GM12878 (cell line): ENCODE data around the gene SNRK. TPM values are rescaled to one million over a fixed set of nuclear protein-coding genes. Genes with fewer than 3 reads are reported as not detected.

ENCODE experiments used
- ATAC-seq: fragments of 200-7000 bp; cut with Tn5 transposase; 3 replicates; pipeline ENCODE4 v1.9.1; 2020; ENCODE audit warnings: mild to moderate bottlenecking, moderate library complexity
- BruUV-seq: library from RNA; stranded (reverse); fragments of 400-500 nt; replicated peaks from 2 replicates; lab custom pipeline; 2021; lab: Mats Ljungman, UMichigan
- CTCF ChIA-PET: fragments of 300-600 bp; sonication (Branson Sonifier 250); formaldehyde crosslinking; extraction: SDS; loops from one replicate; lab custom pipeline; 2021; ENCODE audit warnings: inconsistent platforms; lab: Yijun Ruan, JAX
- POLR2A ChIA-PET: fragments of 350-600 bp; formaldehyde crosslinking; extraction: SDS; loops from one replicate; lab custom pipeline; 2021; ENCODE audit warnings: inconsistent platforms; lab: Charles Lee
- RAD21 ChIA-PET: fragments of 300-600 bp; sonication (Branson Sonifier 250); formaldehyde crosslinking; loops from one replicate; lab custom pipeline; 2023; ENCODE audit warnings: antibody characterized with exemption; ENCODE audit not compliant: unreplicated experiment; lab: Charles Lee
- SMC1A ChIA-PET: fragments of 300-600 bp; sonication (Branson Sonifier 250); formaldehyde crosslinking; loops from one replicate; lab custom pipeline; 2023; ENCODE audit not compliant: unreplicated experiment, uncharacterized antibody; lab: Charles Lee
- DNase-seq: peaks from one replicate; pipeline ENCODE4 v3.0.0-alpha.2; 2011; ENCODE audit warnings: low read depth, low spot score
- FAIRE-seq: peaks from 3 replicates; lab custom pipeline; 2011; peaks lifted over from hg19 to GRCh38; lab: Jason Lieb, UNC
- H2AFZ ChIP-seq: 2 replicates; pipeline ENCODE4 v1.6.0; 2011; ENCODE audit warnings: low read depth, low read length, control low read depth; ENCODE audit not compliant: control insufficient read depth
- H3K27ac ChIP-seq: 2 replicates; pipeline ENCODE4 v1.5.1; 2011; ENCODE audit warnings: control low read depth; ENCODE audit not compliant: control insufficient read depth, insufficient read depth
- H3K27me3 ChIP-seq, 2 experiments: replicated peaks in 1 of 2; 2 replicates each; pipeline versions ENCODE4 v1.6.0 to v1.6.1; 2011; ENCODE audit warnings: low read length in 1 of 2; ENCODE audit not compliant: control insufficient read depth in 2 of 2, insufficient read depth in 2 of 2
- H3K36me3 ChIP-seq, 2 experiments: 2 replicates each; pipeline ENCODE4 v1.5.1; 2011; ENCODE audit warnings: low read length in 1 of 2; ENCODE audit not compliant: control insufficient read depth in 2 of 2, insufficient read depth in 2 of 2
- H3K4me1 ChIP-seq: 2 replicates; pipeline ENCODE4 v1.6.1; 2011; ENCODE audit warnings: mild to moderate bottlenecking, low read length, moderate library complexity, mixed read lengths; ENCODE audit not compliant: control insufficient read depth, insufficient read depth
- H3K4me2 ChIP-seq: 2 replicates; pipeline ENCODE4 v1.6.0; 2011; ENCODE audit warnings: control low read depth; ENCODE audit not compliant: control insufficient read depth, insufficient read depth
- H3K4me3 ChIP-seq: fragments of 200-600 bp; sonication (generic); 2 replicates; pipeline ENCODE4 v1.5.1; 2016
- H3K79me2 ChIP-seq: 2 replicates; pipeline ENCODE4 v1.6.0; 2011; ENCODE audit warnings: low read length; ENCODE audit not compliant: control insufficient read depth, insufficient read depth
- H3K9ac ChIP-seq: 2 replicates; pipeline ENCODE4 v1.8.0; 2011; ENCODE audit warnings: low read length, control low read depth, mixed read lengths; ENCODE audit not compliant: control insufficient read depth, insufficient read depth
- H3K9me3 ChIP-seq: replicated peaks from 3 replicates; pipeline ENCODE4 v1.5.1; 2011; ENCODE audit warnings: mild to moderate bottlenecking, low read length; ENCODE audit not compliant: control insufficient read depth, insufficient read depth
- H4K20me1 ChIP-seq: 2 replicates; pipeline ENCODE4 v1.6.0; 2011; ENCODE audit not compliant: control insufficient read depth, insufficient read depth
- BMI1 ChIP-seq: fragments of 450-650 bp; IDR thresholded peaks from 2 replicates; pipeline ENCODE4 v1.6.1; 2016; ENCODE audit warnings: mild to moderate bottlenecking, moderate library complexity, borderline replicate concordance
- GATAD2B ChIP-seq: fragments of 450-650 bp; conservative IDR thresholded peaks from 2 replicates; pipeline ENCODE4 v1.6.1; 2017; ENCODE audit warnings: low read depth, mild to moderate bottlenecking, moderate library complexity
- HDGF ChIP-seq: fragments of 450-650 bp; IDR thresholded peaks from 2 replicates; pipeline ENCODE4 v1.6.1; 2016; ENCODE audit warnings: antibody characterized with exemption
- NFYA ChIP-seq: IDR thresholded peaks from 2 replicates; pipeline ENCODE4 v1.6.1; 2011; ENCODE audit warnings: low read depth, mild to moderate bottlenecking, low read length, improper control_type of control experiment, borderline replicate concordance
- RAD51 ChIP-seq: fragments of 450-650 bp; IDR thresholded peaks from 2 replicates; pipeline ENCODE4 v1.6.1; 2016; ENCODE audit warnings: moderate library complexity, mild to moderate bottlenecking, inconsistent platforms
- RELA ChIP-seq: fragments of 450-650 bp; IDR thresholded peaks from 2 replicates; pipeline ENCODE4 v1.8.0; 2014; ENCODE audit warnings: borderline replicate concordance; ENCODE audit not compliant: partially characterized antibody
- TCF3 ChIP-seq: IDR thresholded peaks from 2 replicates; pipeline ENCODE4 v1.6.1; 2012; ENCODE audit warnings: low read depth, mild to moderate bottlenecking, low read length, borderline replicate concordance; ENCODE audit not compliant: insufficient read depth
- WGBS: methylation state at CpG from one replicate; pipeline ENCODE4 v1.1.6; 2016; ENCODE audit warnings: low lambda C conversion rate; ENCODE audit not compliant: insufficient replicate concordance, insufficient coverage; ENCODE audit errors: missing lambda C conversion rate; 5-methylcytosine and 5-hydroxymethylcytosine counted together
- in situ Hi-C: fragments of 300-500 bp; cut with MboI; formaldehyde crosslinking; loops from 9 replicates; pipeline ENCODE4 v1.14.3; 2018; ENCODE audit warnings: mixed read lengths
- intact Hi-C: fragments of 100-400 bp; cut with micrococcal nuclease; formaldehyde crosslinking; loops from one replicate; pipeline ENCODE4 v1.14.2; 2022; ENCODE audit not compliant: unreplicated experiment
- polyA plus RNA-seq, 11 experiments: library from polyadenylated mRNA; depleted of rRNA in 4 of 11; unstranded in 6 of 11; stranded (reverse) in 5 of 11; fragments of >200 nt; fragmentation: Nextera tagmentation in 4 of 11; fragmentation: Illumina TruSeq in 1 of 11; extraction: Ambion mirVana in 4 of 11; extraction: Trizol in 1 of 11; gene quantifications; 1 replicate in 1 of 11; 2 replicates in 10 of 11; pipeline versions ENCODE4 v1.2.1 to v1.2.3, GENCODE V29; 2011 to 2016; ENCODE audit warnings: inconsistent platforms in 2 of 11, missing spikeins in 2 of 11, low read depth in 1 of 11
- total RNA-seq, 4 experiments: library from RNA; depleted of rRNA in 3 of 4; stranded (reverse); fragments of >200 nt in 3 of 4; fragmentation: Illumina TruSeq in 1 of 4; extraction: Trizol in 1 of 4; gene quantifications; 2 replicates each; pipeline versions ENCODE4 v1.2.1 to v1.2.3, GENCODE V29; 2013 to 2021
- TF ChIP-seq, protein P1 (sequence below): fragments of 450-650 bp; IDR thresholded peaks from 2 replicates; pipeline ENCODE4 v1.6.1; 2017; ENCODE audit warnings: borderline replicate concordance
- TF ChIP-seq, protein P2 (sequence below): fragments of 450-650 bp; IDR thresholded peaks from 2 replicates; pipeline ENCODE4 v1.6.1; 2017; ENCODE audit warnings: mild to moderate bottlenecking, moderate library complexity
- TF ChIP-seq, protein P3 (sequence below): IDR thresholded peaks from 2 replicates; pipeline ENCODE4 v1.6.1; 2011; ENCODE audit warnings: mild to moderate bottlenecking, low read depth, low read length, moderate library complexity; ENCODE audit not compliant: insufficient replicate concordance
- TF ChIP-seq, protein P4 (sequence below): fragments of 450-650 bp; IDR thresholded peaks from 2 replicates; pipeline ENCODE4 v1.6.1; 2017; ENCODE audit warnings: antibody characterized with exemption, mild to moderate bottlenecking, moderate library complexity

Gene SNRK
- total and polyA plus RNA-seq, 10 of the 15 experiments (the other 5 are each of a cell fraction or from before 2014, with no cell fraction given), result 1.6 to 12.1 (median 7.6) TPM

DNA sequence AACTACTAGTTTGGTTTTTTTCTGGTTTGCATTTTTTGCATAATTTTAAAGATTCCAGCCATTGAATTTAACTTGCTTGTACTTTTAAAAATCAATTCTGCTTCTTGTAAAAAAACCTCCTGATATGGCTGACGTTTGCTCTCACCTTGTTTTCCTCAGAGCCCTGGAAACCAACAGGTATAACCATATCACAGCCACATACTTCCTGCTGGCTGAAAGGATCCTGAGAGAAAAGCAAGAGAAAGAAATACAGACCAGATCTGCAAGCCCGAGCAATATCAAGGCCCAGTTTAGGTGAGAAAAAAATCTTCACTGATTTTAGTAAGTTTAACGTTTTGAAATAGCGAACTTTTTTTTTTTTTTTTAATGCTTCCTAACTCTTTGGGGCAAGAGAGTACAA is 56.8 kb downstream of the SNRK start:
- ChIA-PET CTCF (no interaction called here), RAD21 (no interaction called here), POLR2A (no interaction called here), SMC1A (no interaction called here)
- no TSS peak for BruUV-seq
- Histone ChIP-seq H3K9ac (no peak overlapping the region), H4K20me1 (no peaks in the 10 kb centered on the region), H3K4me3 (no peak overlapping the region), H2AFZ (no peak overlapping the region), H3K4me2 (no peak overlapping the region), H3K4me1 (no peaks in the 10 kb centered on the region), H3K79me2 (no peaks in the 10 kb centered on the region), H3K27ac (no peak overlapping the region), H3K9me3 (peaks cover 10% of the 10 kb centered on the region), H3K27me3 (no peaks in the 10 kb centered on the region), H3K36me3 (peaks cover 9 to 10% of the 10 kb centered on the region in 2 experiments)
- 77% methylated on average over 4 of the region's 4 CpGs for WGBS
- ATAC-seq (no peak), FAIRE-seq (no peak), DNase-seq (no peak)
- intact Hi-C loops (no loop called here), in situ Hi-C loops (no loop called here)
- TF ChIP-seq, protein P1, sequence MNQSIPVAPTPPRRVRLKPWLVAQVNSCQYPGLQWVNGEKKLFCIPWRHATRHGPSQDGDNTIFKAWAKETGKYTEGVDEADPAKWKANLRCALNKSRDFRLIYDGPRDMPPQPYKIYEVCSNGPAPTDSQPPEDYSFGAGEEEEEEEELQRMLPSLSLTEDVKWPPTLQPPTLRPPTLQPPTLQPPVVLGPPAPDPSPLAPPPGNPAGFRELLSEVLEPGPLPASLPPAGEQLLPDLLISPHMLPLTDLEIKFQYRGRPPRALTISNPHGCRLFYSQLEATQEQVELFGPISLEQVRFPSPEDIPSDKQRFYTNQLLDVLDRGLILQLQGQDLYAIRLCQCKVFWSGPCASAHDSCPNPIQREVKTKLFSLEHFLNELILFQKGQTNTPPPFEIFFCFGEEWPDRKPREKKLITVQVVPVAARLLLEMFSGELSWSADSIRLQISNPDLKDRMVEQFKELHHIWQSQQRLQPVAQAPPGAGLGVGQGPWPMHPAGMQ, result no peak
- TF ChIP-seq, protein P2, sequence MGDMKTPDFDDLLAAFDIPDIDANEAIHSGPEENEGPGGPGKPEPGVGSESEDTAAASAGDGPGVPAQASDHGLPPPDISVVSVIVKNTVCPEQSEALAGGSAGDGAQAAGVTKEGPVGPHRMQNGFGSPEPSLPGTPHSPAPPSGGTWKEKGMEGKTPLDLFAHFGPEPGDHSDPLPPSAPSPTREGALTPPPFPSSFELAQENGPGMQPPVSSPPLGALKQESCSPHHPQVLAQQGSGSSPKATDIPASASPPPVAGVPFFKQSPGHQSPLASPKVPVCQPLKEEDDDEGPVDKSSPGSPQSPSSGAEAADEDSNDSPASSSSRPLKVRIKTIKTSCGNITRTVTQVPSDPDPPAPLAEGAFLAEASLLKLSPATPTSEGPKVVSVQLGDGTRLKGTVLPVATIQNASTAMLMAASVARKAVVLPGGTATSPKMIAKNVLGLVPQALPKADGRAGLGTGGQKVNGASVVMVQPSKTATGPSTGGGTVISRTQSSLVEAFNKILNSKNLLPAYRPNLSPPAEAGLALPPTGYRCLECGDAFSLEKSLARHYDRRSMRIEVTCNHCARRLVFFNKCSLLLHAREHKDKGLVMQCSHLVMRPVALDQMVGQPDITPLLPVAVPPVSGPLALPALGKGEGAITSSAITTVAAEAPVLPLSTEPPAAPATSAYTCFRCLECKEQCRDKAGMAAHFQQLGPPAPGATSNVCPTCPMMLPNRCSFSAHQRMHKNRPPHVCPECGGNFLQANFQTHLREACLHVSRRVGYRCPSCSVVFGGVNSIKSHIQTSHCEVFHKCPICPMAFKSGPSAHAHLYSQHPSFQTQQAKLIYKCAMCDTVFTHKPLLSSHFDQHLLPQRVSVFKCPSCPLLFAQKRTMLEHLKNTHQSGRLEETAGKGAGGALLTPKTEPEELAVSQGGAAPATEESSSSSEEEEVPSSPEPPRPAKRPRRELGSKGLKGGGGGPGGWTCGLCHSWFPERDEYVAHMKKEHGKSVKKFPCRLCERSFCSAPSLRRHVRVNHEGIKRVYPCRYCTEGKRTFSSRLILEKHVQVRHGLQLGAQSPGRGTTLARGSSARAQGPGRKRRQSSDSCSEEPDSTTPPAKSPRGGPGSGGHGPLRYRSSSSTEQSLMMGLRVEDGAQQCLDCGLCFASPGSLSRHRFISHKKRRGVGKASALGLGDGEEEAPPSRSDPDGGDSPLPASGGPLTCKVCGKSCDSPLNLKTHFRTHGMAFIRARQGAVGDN, result no peak
- TF ChIP-seq, protein P3, sequence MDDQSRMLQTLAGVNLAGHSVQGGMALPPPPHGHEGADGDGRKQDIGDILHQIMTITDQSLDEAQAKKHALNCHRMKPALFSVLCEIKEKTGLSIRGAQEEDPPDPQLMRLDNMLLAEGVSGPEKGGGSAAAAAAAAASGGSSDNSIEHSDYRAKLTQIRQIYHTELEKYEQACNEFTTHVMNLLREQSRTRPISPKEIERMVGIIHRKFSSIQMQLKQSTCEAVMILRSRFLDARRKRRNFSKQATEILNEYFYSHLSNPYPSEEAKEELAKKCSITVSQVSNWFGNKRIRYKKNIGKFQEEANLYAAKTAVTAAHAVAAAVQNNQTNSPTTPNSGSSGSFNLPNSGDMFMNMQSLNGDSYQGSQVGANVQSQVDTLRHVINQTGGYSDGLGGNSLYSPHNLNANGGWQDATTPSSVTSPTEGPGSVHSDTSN, result no peak
- TF ChIP-seq GATAD2B (no peak), RAD51 (no peak), BMI1 (no peak), RELA (no peak), TCF3 (no peak), HDGF (no peak), NFYA (no peak)
- TF ChIP-seq, protein P4, sequence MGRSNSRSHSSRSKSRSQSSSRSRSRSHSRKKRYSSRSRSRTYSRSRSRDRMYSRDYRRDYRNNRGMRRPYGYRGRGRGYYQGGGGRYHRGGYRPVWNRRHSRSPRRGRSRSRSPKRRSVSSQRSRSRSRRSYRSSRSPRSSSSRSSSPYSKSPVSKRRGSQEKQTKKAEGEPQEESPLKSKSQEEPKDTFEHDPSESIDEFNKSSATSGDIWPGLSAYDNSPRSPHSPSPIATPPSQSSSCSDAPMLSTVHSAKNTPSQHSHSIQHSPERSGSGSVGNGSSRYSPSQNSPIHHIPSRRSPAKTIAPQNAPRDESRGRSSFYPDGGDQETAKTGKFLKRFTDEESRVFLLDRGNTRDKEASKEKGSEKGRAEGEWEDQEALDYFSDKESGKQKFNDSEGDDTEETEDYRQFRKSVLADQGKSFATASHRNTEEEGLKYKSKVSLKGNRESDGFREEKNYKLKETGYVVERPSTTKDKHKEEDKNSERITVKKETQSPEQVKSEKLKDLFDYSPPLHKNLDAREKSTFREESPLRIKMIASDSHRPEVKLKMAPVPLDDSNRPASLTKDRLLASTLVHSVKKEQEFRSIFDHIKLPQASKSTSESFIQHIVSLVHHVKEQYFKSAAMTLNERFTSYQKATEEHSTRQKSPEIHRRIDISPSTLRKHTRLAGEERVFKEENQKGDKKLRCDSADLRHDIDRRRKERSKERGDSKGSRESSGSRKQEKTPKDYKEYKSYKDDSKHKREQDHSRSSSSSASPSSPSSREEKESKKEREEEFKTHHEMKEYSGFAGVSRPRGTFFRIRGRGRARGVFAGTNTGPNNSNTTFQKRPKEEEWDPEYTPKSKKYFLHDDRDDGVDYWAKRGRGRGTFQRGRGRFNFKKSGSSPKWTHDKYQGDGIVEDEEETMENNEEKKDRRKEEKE, result no peak
